HepG2 (cell line): Measurements from ENCODE around the gene PHLPP2. TPM values are rescaled to one million over a fixed set of nuclear protein-coding genes. Genes with fewer than 3 reads are reported as not detected.

Source experiments
- ARHGAP35 ChIP-seq: sonication (generic); formaldehyde crosslinking; IDR thresholded peaks from 2 replicates; pipeline ENCODE4 v1.9.0; 2022; ENCODE audit warnings: mild to moderate bottlenecking, inconsistent platforms, moderate library complexity, missing genetic modification reagents, borderline replicate concordance
- CBX2 ChIP-seq, 2 experiments: fragments of 200-600 bp in 1 of 2; sonication (generic); formaldehyde crosslinking in 1 of 2; IDR thresholded peaks; 2 replicates each; pipeline versions ENCODE4 v1.7.0 to v1.8.1; 2018 to 2022; ENCODE audit warnings: low read depth in 2 of 2, low read length in 1 of 2, mild to moderate bottlenecking in 1 of 2, missing genetic modification reagents in 1 of 2
- CENPX ChIP-seq: sonication (generic); formaldehyde crosslinking; IDR thresholded peaks from 2 replicates; pipeline ENCODE4 v1.9.0; 2021; ENCODE audit warnings: mild to moderate bottlenecking, missing genetic modification reagents, moderate library complexity
- DDIT3 ChIP-seq: sonication (generic); formaldehyde crosslinking; IDR thresholded peaks from 2 replicates; pipeline ENCODE4 v1.4.0; 2020; ENCODE audit warnings: mild to moderate bottlenecking, missing genetic modification reagents
- HIVEP1 ChIP-seq: sonication (generic); formaldehyde crosslinking; IDR thresholded peaks from 2 replicates; pipeline ENCODE4 v1.4.0; 2020; ENCODE audit warnings: mild to moderate bottlenecking, missing genetic modification reagents
- KDM5B ChIP-seq: sonication (generic); formaldehyde crosslinking; IDR thresholded peaks from 2 replicates; pipeline ENCODE4 v1.4.0; 2020; ENCODE audit warnings: missing genetic modification reagents, mild to moderate bottlenecking, borderline replicate concordance
- NAIF1 ChIP-seq: sonication (generic); formaldehyde crosslinking; IDR thresholded peaks from 2 replicates; pipeline ENCODE4 v1.5.0; 2020; ENCODE audit warnings: mild to moderate bottlenecking, missing genetic modification reagents, borderline replicate concordance
- POLR2G ChIP-seq: fragments of 200-400 bp; formaldehyde crosslinking; IDR thresholded peaks from 2 replicates; pipeline ENCODE4 v1.6.1; 2018; ENCODE audit warnings: mild to moderate bottlenecking, low read depth, low read length, moderate library complexity
- PRDM4 ChIP-seq: sonication (generic); formaldehyde crosslinking; IDR thresholded peaks from 2 replicates; pipeline ENCODE4 v1.9.0; 2021; ENCODE audit warnings: missing genetic modification reagents, borderline replicate concordance
- ZKSCAN8 ChIP-seq: IDR thresholded peaks from 2 replicates; pipeline ENCODE4 v1.6.1; 2016; ENCODE audit warnings: borderline replicate concordance, missing genetic modification reagents, missing compliant biosample characterization
- ZNF276 ChIP-seq: sonication (generic); formaldehyde crosslinking; IDR thresholded peaks from 2 replicates; pipeline ENCODE4 v1.4.0; 2020; ENCODE audit warnings: mild to moderate bottlenecking, low read depth, missing genetic modification reagents
- ZNF577 ChIP-seq: sonication (generic); formaldehyde crosslinking; IDR thresholded peaks from 2 replicates; pipeline ENCODE4 v1.4.0; 2020; ENCODE audit warnings: mild to moderate bottlenecking, low read depth, missing genetic modification reagents, borderline replicate concordance
- ZNF609 ChIP-seq: sonication (generic); formaldehyde crosslinking; IDR thresholded peaks from 2 replicates; pipeline ENCODE4 v1.4.0; 2020; ENCODE audit warnings: mild to moderate bottlenecking, missing genetic modification reagents, borderline replicate concordance
- ZNF781 ChIP-seq: sonication (generic); formaldehyde crosslinking; IDR thresholded peaks from 2 replicates; pipeline ENCODE4 v1.5.1; 2020; ENCODE audit warnings: borderline replicate concordance, mild to moderate bottlenecking, missing genetic modification reagents; ENCODE audit errors: not compliant biosample characterization
- ZNF784 ChIP-seq: sonication (generic); formaldehyde crosslinking; IDR thresholded peaks from 2 replicates; pipeline ENCODE4 v1.5.1; 2020; ENCODE audit warnings: missing genetic modification reagents, mild to moderate bottlenecking, borderline replicate concordance
- polyA plus RNA-seq, 8 experiments: library from polyadenylated mRNA; depleted of rRNA in 3 of 8; stranded (reverse) in 7 of 8; unstranded in 1 of 8; fragments of >200 nt; fragmentation: Illumina TruSeq in 4 of 8; extraction: Trizol in 4 of 8; gene quantifications; 2 replicates each; pipeline versions ENCODE4 v1.2.1 to v1.2.3, GENCODE V29; 2011 to 2016; ENCODE audit warnings: low read depth in 4 of 8, missing spikeins in 1 of 8, mixed read lengths in 1 of 8; ENCODE audit not compliant: insufficient read depth in 1 of 8
- total RNA-seq, 5 experiments: library from RNA; depleted of rRNA; stranded (reverse); fragments of >200 nt; fragmentation: Illumina TruSeq; extraction: Trizol; gene quantifications; 2 replicates each; pipeline ENCODE4 v1.2.3, GENCODE V29; 2016; ENCODE audit warnings: low read depth in 1 of 5

PHLPP2 gene
- total and polyA plus RNA-seq, 2 of the 13 experiments (the other 11 are each of a cell fraction or from before 2014, with no cell fraction given): 8.9 TPM

- TF ChIP-seq ZNF609 (CRISPR knock-in tag) (no peak), CBX2 (IDR thresholded peaks at IDR 0.05; ENCODE audit: low read depth, low read length) (no peak), CBX2 (CRISPR knock-in tag; IDR thresholded peaks at IDR 0.05; ENCODE audit: low read depth) (no peak), ZNF781 (CRISPR knock-in tag) (no peak), PRDM4 (CRISPR knock-in tag) (no peak), ZKSCAN8 (no peak), KDM5B (no peak), HIVEP1 (no peak), ZNF784 (no peak), ZNF577 (CRISPR knock-in tag) (no peak), ZNF276 (CRISPR knock-in tag) (no peak), NAIF1 (CRISPR knock-in tag) (no peak), POLR2G (0 out of 2 replicates have a peak, but pooled peaks have one; percentile 24), ARHGAP35 (CRISPR knock-in tag) (no peak), DDIT3 (CRISPR knock-in tag) (no peak), CENPX (CRISPR knock-in tag) (no peak)
Observed at GRCh38 chr16:71670537-71670936, 54.0 kb downstream of the PHLPP2 start (continued).
